EL (cell line): ENCODE measurements around the gene BRI3.
A peak's percentile ranks its signal among the peaks of the same experiment; 100 is the strongest.
"Not testable (repeated sequence)": the region's sequence is repeated elsewhere in the genome, so short reads cannot be mapped to it uniquely, and the experiment has no call there.

Experiments
- DNase-seq: peaks from one replicate; pipeline ENCODE4 v3.0.0-alpha.2; 2016

BRI3 gene

GRCh38 chr7:98315994-98316527, 34.6 kb downstream of the BRI3 start:
- not testable (repeated sequence) for DNase-seq

- DNase-seq: no peak
Observed at GRCh38 chr7:98317366-98318040, 36.0 kb downstream of the BRI3 start.

GRCh38 chr7:98319176-98319575, 37.7 kb downstream of the BRI3 start:
- no peak for DNase-seq

GRCh38 chr7:98321301-98321700, 39.8 kb downstream of the BRI3 start:
- DNase-seq: no peak

GRCh38 chr7:98322331-98323270, 41.1 kb downstream of the BRI3 start:
- DNase-seq: no peak

DNA sequence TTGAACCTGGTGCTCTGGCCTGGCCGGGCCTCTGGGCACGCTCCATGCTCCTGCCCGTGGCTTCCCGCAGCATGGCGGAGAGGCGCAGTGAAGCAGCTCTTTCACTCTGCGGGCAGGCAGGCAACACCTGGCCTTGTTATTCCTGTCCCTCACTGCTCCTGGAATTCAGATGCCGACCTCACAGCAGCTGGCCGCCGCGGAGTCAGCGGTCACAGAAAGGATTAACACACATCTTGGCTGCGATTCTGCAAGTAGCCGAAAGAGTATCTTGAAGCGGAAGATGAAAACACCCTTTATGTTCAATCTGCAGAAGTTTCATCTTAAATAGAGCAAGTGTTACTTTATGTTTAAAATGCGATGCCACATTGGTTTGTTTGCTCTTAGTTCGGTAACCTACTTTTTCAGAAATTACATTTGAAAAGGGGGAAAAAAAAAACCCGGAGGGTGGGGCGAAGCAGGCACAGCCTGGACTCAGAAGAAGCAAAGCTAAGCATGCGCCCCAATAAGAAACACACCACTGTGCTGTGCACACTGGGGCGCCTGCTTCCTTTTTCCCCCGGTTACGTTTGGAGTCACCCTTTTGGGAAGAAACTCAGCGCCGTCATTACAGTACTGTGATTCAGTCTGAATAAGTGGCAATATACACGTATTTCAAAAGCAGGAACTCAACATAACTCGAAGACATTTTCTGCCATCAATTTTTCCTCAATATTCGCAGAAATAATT, 42.3 kb downstream of the BRI3 start:
- no peak for DNase-seq

- DNase-seq: no peak
Observed at GRCh38 chr7:98324782-98325181, 43.3 kb downstream of the BRI3 start.

- DNase-seq: no peak
Observed at GRCh38 chr7:98329100-98329790, 47.8 kb downstream of the BRI3 start.

GRCh38 chr7:98329791-98330373, 48.4 kb downstream of the BRI3 start:
- no peak for DNase-seq

- no peak for DNase-seq
Observed at GRCh38 chr7:98330926-98331529, 49.5 kb downstream of the BRI3 start.

GRCh38 chr7:98334081-98334480, 52.6 kb downstream of the BRI3 start:
- DNase-seq: no peak

DNA sequence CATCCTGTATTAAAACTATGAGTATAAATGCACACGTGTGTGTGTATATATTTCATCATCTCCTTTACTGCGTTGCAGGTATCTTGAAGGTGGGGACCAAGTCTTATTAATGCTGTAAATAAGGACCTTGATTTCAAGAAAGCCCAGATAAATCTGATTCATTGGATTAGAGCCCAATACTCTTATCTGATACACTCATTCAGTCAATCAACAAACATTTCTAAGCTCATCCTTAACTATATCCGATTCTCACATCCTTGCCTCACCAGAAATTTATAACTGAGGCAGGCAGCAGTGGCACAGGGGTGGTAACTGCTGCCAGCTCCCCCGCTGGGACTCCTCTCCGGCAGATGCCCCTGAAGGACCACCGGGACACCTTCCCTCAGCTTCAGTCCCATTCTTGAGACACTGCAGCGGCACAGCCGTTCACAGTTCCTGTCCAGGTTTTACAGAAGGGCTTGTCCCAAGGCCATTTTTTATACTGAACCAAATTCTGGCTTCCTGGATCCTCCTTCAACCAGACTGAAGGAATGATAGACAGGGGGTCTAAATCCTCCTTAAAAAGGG, 54.0 kb downstream of the BRI3 start:
- DNase-seq: no peak

GRCh38 chr7:98338441-98338840, 57.0 kb downstream of the BRI3 start:
- DNase-seq: no peak

GRCh38 chr7:98339043-98339442, 57.6 kb downstream of the BRI3 start:
- DNase-seq: no peak

- peak; percentile 47 for DNase-seq
Observed at GRCh38 chr7:98341106-98341505, 59.6 kb downstream of the BRI3 start.
